GM23248 (cell line): Measurements from ENCODE around the gene MYEOV.

Source experiments
- EZH2 ChIP-seq: fragments of 200-600 bp; sonication (generic); IDR thresholded peaks from 2 replicates; pipeline ENCODE4 v1.6.1; 2018; ENCODE audit warnings: antibody characterized with exemption, mild to moderate bottlenecking; ENCODE audit not compliant: insufficient read depth, poor library complexity, severe bottlenecking
- EZH2phosphoT487 ChIP-seq: fragments of 200-600 bp; sonication (generic); IDR thresholded peaks from 2 replicates; pipeline ENCODE4 v1.6.1; 2018; ENCODE audit warnings: antibody characterized with exemption, moderate library complexity, mild to moderate bottlenecking, low read depth; ENCODE audit not compliant: insufficient read depth

- TF ChIP-seq EZH2 (no peak), EZH2phosphoT487 (no peak)
Observed at GRCh38 chr11:69304686-69305085, 10.7 kb downstream of the MYEOV start.
